DMS153 treated with DMSO at 0.1 percent for 48 hours (cell line): Measurements from ENCODE around the gene SRGAP3.

Source experiments
- DNase-seq: peaks from one replicate; lab custom pipeline; 2025; ENCODE audit not compliant: unreplicated experiment; lab: John Stamatoyannopoulos, UW

Gene SRGAP3

GRCh38 chr3:9066775-9067174 is 182.7 kb downstream of the SRGAP3 start:
- DNase-seq, result no peak

- DNase-seq, result no peak
Measured at GRCh38 chr3:9066141-9066540, 183.3 kb downstream of the SRGAP3 start.

GRCh38 chr3:9064850-9065249 is 184.6 kb downstream of the SRGAP3 start:
- DNase-seq, result peak; percentile 0

- no peak for DNase-seq
Measured at GRCh38 chr3:9064251-9064650, 185.2 kb downstream of the SRGAP3 start.

- DNase-seq, result no peak
Measured at GRCh38 chr3:9062570-9062969, 186.9 kb downstream of the SRGAP3 start.

- DNase-seq, result no peak
Measured at GRCh38 chr3:9061634-9062033, 187.8 kb downstream of the SRGAP3 start.

GRCh38 chr3:9059489-9060400 is 189.7 kb downstream of the SRGAP3 start:
- DNase-seq, result no peak

- no peak for DNase-seq
Measured at GRCh38 chr3:9056581-9056980, 192.9 kb downstream of the SRGAP3 start.

GRCh38 chr3:9047452-9048346 is 201.7 kb downstream of the SRGAP3 start:
- DNase-seq, result peak; percentile 36

GRCh38 chr3:9045371-9045770 is 204.1 kb downstream of the SRGAP3 start:
- no peak for DNase-seq

- DNase-seq, result no peak
Measured at GRCh38 chr3:9043063-9043462, 206.4 kb downstream of the SRGAP3 start.

GRCh38 chr3:9041626-9042025 is 207.8 kb downstream of the SRGAP3 start:
- no peak for DNase-seq

GRCh38 chr3:9040996-9041395 is 208.4 kb downstream of the SRGAP3 start:
- DNase-seq, result no peak

GRCh38 chr3:9037144-9037711 is 212.2 kb downstream of the SRGAP3 start:
- DNase-seq, result no peak

GRCh38 chr3:9036404-9037131 is 212.9 kb downstream of the SRGAP3 start:
- no peak for DNase-seq

- DNase-seq, result no peak
Measured at GRCh38 chr3:9035961-9036360, 213.5 kb downstream of the SRGAP3 start.

GRCh38 chr3:9035473-9035872 is 214.0 kb downstream of the SRGAP3 start:
- no peak for DNase-seq

GRCh38 chr3:9033867-9034266 is 215.6 kb downstream of the SRGAP3 start:
- no peak for DNase-seq

- no peak for DNase-seq
Measured at GRCh38 chr3:9032231-9032777, 217.1 kb downstream of the SRGAP3 start.

- DNase-seq, result no peak
Measured at GRCh38 chr3:9030034-9030433, 219.4 kb downstream of the SRGAP3 start.

GRCh38 chr3:9028134-9028533 is 221.3 kb downstream of the SRGAP3 start:
- peak; percentile 5 for DNase-seq
